MG63 (cell line): ENCODE results near the gene ANKRD52. TPM values are rescaled to one million over a fixed set of nuclear protein-coding genes. Genes with fewer than 3 reads are reported as not detected.
A peak's percentile ranks its signal among the peaks of the same experiment; 100 is the strongest.

Experiments
- DNase-seq: peaks from one replicate; pipeline ENCODE4 v3.0.0-alpha.2; 2020
- H3K27me3 ChIP-seq: fragments of 250-450 bp; sonication (Bioruptor Pico); 2 replicates; pipeline ENCODE4 v1.5.1; 2020; ENCODE audit warnings: mild to moderate bottlenecking, moderate library complexity
- H3K36me3 ChIP-seq: fragments of 250-450 bp; sonication (Bioruptor Pico); 2 replicates; pipeline ENCODE4 v1.5.1; 2020; ENCODE audit warnings: mild to moderate bottlenecking, moderate library complexity
- H3K4me3 ChIP-seq: fragments of 250-450 bp; sonication (Bioruptor Pico); 2 replicates; pipeline ENCODE4 v1.5.1; 2020; ENCODE audit warnings: mild to moderate bottlenecking, moderate library complexity
- H3K9me3 ChIP-seq: fragments of 250-450 bp; sonication (Bioruptor Pico); 2 replicates; pipeline ENCODE4 v1.5.1; 2020; ENCODE audit warnings: mild to moderate bottlenecking, moderate library complexity
- total RNA-seq: library from RNA; depleted of rRNA; stranded (reverse); fragments of >200 nt; shearing (Covaris generic); gene quantifications from 2 replicates; pipeline ENCODE4 v1.2.3, GENCODE V29; 2014; ENCODE audit warnings: low replicate concordance

The ANKRD52 gene
- total RNA-seq, 1 experiment from 2014 or later: 18.9 TPM

GRCh38 chr12:56256326-56256960, 1.7 kb downstream of the ANKRD52 start:
- Histone ChIP-seq H3K36me3 (peaks cover 58% of the 10 kb centered on the region), H3K9me3 (no peaks in the 10 kb centered on the region), H3K4me3 (peak overlapping the region; percentile 72), H3K27me3 (no peaks in the 10 kb centered on the region)
- peak; percentile 87 for DNase-seq

DNA sequence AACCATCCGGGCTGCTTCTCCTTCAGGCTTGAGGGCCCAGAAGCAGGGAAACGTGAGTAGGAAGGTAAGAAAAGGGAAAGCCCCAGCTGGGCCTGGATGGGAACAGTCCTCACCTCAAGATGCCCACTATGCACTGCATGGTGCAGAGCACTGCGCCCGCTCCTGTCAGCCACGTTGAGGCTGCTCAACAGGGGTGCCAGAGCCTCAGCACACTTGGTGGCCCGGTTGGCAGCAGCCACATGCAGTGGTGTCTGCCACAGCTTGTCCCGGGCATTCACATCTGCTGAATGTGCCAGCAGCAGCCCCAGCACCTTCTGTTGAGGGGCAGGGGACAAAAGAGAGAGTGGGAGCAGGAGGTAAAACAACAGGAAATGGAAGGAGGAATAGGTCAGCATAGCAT, 2.5 kb downstream of the ANKRD52 start:
- no peak for DNase-seq
- Histone ChIP-seq H3K36me3 (peaks cover 65% of the 10 kb centered on the region), H3K4me3 (no peak overlapping the region), H3K27me3 (no peaks in the 10 kb centered on the region), H3K9me3 (no peaks in the 10 kb centered on the region)

DNA sequence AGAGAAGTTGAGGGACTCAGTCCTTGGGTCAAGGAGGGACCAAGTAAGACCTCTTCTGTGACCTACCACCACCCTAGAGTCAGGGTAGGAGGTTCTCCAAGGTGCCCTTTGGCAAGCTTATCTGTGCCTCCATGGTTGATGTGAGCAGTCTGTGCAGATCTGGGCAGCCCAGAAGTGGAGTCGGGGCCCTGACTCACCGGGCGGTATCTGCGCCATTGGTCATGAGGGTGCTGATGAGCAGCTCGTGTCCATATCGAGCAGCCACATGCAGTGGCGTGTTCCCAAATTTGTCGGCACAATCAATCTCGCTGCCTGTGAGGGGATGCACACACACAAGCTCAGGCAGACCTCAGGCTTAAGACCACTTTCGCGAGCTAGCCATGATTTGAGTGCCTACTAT, 5.1 kb downstream of the ANKRD52 start:
- Histone ChIP-seq H3K9me3 (no peaks in the 10 kb centered on the region), H3K36me3 (peaks cover 87% of the 10 kb centered on the region), H3K4me3 (no peak overlapping the region), H3K27me3 (no peaks in the 10 kb centered on the region)
- no peak for DNase-seq

DNA sequence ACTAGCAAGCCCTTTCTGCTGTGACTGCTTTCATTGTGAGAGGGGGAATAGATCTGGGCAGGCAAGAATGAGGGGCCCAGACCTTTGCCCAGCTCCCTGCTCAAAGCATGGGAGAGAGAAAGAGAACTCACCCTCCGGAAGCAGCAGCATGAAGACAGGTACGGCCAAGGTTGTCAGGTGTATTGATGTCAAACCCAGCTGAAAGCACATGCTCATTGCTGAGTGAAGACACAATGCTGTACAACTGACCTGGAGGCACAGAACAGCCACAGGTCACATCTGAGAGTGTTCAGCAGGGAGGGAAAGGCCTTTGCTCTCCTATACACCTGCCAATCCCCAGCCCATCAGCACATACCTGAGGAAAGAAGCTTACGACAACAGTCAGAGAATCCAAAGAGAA, 5.5 kb downstream of the ANKRD52 start:
- Histone ChIP-seq H3K27me3 (no peaks in the 10 kb centered on the region), H3K4me3 (no peak overlapping the region), H3K36me3 (peaks cover 92% of the 10 kb centered on the region), H3K9me3 (no peaks in the 10 kb centered on the region)
- no peak for DNase-seq

GRCh38 chr12:56248711-56249110, 9.5 kb downstream of the ANKRD52 start:
- no peak for DNase-seq
- Histone ChIP-seq H3K4me3 (no peak overlapping the region), H3K36me3 (peaks cover 83% of the 10 kb centered on the region), H3K27me3 (no peaks in the 10 kb centered on the region), H3K9me3 (no peaks in the 10 kb centered on the region)

DNA sequence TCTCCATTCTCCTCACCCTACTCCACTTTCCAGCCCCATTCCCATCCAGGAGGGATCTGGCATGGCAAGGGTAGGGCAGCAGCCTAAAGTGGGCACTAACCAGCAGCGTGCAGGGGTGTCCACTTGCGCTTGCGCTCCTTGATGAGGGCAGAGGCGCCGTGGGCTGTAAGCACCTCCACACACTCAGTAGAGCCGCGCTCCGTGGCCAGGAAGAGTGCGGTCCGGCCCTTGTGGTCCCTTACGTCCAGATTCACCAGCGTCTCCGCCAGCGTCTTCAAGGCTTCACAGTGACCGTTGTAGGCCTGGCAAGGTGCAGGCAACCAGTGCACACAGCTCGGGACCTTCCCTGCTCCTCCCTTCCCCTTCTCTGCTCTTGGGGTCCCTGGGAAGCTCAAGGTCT, 10.3 kb downstream of the ANKRD52 start:
- no peak for DNase-seq
- H3K36me3 ChIP-seq: peaks cover 83% of the 10 kb centered on the region
- H3K4me3 ChIP-seq: no peak overlapping the region
- H3K27me3 ChIP-seq: no peaks in the 10 kb centered on the region
- H3K9me3 ChIP-seq: no peaks in the 10 kb centered on the region

DNA sequence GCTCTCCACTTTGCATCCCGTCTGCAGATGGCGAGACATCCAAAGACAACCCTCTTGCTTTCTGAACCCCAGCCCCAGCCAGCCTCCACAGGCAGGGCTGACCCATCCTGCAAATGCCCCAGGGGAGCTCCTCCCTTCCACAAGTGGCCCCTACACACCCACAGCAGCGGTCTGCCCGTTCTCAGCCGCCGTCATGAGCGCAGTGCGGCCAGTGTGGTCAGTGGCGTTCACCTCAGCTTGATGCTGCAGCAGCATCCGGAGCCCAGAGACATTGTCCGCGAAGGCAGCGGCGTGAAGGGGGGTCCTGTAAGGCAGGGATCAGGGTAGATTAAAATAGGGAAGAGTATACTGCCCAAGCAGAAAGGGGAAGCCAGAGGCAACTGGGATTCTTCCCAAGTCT, 13.7 kb downstream of the ANKRD52 start:
- Histone ChIP-seq H3K9me3 (no peaks in the 10 kb centered on the region), H3K27me3 (no peaks in the 10 kb centered on the region), H3K36me3 (peaks cover 85% of the 10 kb centered on the region), H3K4me3 (no peak overlapping the region)
- no peak for DNase-seq

DNA sequence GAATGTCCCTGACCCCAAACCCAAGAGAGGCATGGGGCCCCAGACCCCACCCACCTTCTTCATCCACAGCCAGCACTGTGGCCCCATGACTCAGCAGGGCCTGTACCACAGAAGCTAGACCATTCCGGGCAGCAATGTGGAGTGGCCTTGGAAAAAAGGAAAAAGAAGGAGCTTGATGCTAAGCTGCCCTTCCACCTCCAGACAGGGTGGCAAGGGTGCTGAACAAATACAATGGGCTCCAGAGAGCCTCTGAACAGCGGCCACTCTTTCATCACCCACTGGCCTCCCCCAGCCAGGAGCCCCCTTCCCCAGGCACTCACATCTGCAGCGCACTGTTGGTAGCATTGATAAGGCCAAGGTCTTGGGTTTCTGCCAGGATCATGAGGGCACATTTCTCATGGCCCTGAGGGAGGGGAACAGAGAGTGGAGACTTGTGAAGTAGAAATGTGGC, 14.4 kb downstream of the ANKRD52 start:
- Histone ChIP-seq H3K4me3 (no peak overlapping the region), H3K9me3 (no peaks in the 10 kb centered on the region), H3K36me3 (peaks cover 79% of the 10 kb centered on the region), H3K27me3 (no peaks in the 10 kb centered on the region)
- DNase-seq: no peak

- Histone ChIP-seq H3K4me3 (no peak overlapping the region), H3K9me3 (no peaks in the 10 kb centered on the region), H3K36me3 (peaks cover 71% of the 10 kb centered on the region), H3K27me3 (no peaks in the 10 kb centered on the region)
- no peak for DNase-seq
These were observed 15.2 kb downstream of the ANKRD52 start for GRCh38 chr12:56242986-56243385.

GRCh38 chr12:56241424-56242303, 16.5 kb downstream of the ANKRD52 start:
- DNase-seq: no peak
- no peak overlapping the region for H3K4me3 ChIP-seq
- H3K36me3 ChIP-seq: peaks cover 65% of the 10 kb centered on the region
- no peaks in the 10 kb centered on the region for H3K27me3 ChIP-seq
- no peaks in the 10 kb centered on the region for H3K9me3 ChIP-seq

DNA sequence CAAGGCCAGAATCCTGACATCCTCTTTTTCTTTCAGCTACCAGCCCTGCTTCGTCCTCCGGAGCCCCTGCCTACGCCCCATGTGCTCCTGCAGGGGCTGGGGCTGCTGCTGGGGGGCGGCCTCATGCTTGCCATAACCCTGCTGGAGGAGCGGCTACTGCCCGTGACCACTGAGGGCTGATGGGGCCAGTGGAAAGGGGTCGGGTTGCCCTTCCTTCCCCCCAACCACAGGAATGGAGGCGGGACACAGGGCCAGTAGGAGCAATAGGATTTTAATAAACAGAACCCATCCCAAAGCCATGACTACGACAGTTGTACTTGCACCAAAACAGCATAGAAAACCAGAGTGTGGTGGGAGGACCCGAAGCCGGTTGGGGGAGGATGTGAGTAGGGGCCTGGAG, 20.6 kb downstream of the ANKRD52 start:
- Histone ChIP-seq H3K36me3 (peaks cover 27% of the 10 kb centered on the region), H3K4me3 (no peak overlapping the region), H3K9me3 (no peaks in the 10 kb centered on the region), H3K27me3 (no peaks in the 10 kb centered on the region)
- DNase-seq: no peak

DNA sequence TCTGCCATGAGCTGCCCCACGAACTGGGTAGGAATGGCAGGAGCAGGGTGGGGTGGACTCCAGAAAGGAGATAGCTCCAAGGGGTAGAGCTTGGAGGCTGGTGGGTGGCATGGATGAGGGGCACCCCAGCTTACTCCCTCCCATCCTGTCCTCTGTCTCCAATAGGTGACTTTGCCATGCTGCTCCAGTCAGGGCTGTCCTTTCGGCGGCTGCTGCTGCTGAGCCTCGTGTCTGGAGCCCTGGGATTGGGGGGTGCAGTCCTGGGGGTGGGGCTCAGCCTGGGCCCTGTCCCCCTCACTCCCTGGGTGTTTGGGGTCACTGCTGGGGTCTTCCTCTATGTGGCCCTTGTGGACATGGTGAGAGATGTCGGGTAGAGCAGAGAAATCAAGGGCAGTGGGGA, 21.2 kb downstream of the ANKRD52 start:
- H3K4me3 ChIP-seq: no peak overlapping the region
- H3K9me3 ChIP-seq: no peaks in the 10 kb centered on the region
- H3K27me3 ChIP-seq: no peaks in the 10 kb centered on the region
- DNase-seq: no peak
- H3K36me3 ChIP-seq: peaks cover 23% of the 10 kb centered on the region

DNA sequence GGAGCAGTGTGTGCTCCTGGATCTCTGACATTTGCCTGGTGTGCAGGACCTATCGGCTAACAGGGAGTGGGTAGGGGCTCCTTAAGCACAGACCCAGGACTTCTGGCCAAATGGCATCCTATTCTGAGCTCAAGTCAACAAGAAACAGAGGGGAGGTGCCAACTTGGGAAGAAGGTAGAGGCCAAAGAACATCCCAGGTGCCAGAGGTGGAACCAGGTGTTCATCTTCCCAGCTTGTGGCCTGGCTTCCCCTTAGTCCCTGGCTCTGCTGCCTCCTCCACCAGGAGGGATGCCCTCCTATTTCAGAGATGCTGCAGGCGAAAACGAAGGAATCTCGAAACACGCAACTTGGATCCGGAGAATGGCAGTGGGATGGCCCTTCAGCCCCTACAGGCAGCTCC, 22.1 kb downstream of the ANKRD52 start:
- peaks cover 14% of the 10 kb centered on the region for H3K36me3 ChIP-seq
- H3K9me3 ChIP-seq: no peaks in the 10 kb centered on the region
- no peaks in the 10 kb centered on the region for H3K27me3 ChIP-seq
- no peak for DNase-seq
- H3K4me3 ChIP-seq: no peak overlapping the region

- H3K27me3 ChIP-seq: no peaks in the 10 kb centered on the region
- H3K36me3 ChIP-seq: peaks cover 4% of the 10 kb centered on the region; the same call in 1 of the 2 replicates
- no peaks in the 10 kb centered on the region for H3K9me3 ChIP-seq
- DNase-seq: no peak
- H3K4me3 ChIP-seq: no peak overlapping the region
These were observed 23.3 kb downstream of the ANKRD52 start for GRCh38 chr12:56234746-56235436.

GRCh38 chr12:56231184-56231582, 27.0 kb downstream of the ANKRD52 start:
- Histone ChIP-seq H3K36me3 (peaks cover under 1% of the 10 kb centered on the region; the same call in 1 of the 2 replicates), H3K9me3 (no peaks in the 10 kb centered on the region), H3K27me3 (no peaks in the 10 kb centered on the region), H3K4me3 (no peak overlapping the region)
- no peak for DNase-seq

GRCh38 chr12:56230432-56231183, 27.6 kb downstream of the ANKRD52 start:
- no peaks in the 10 kb centered on the region for H3K27me3 ChIP-seq
- no peak overlapping the region for H3K4me3 ChIP-seq
- no peaks in the 10 kb centered on the region for H3K9me3 ChIP-seq
- H3K36me3 ChIP-seq: peaks cover 4% of the 10 kb centered on the region; the same call in 1 of the 2 replicates
- no peak for DNase-seq
